ENCODE results near the gene FOCAD.

FOCAD gene

DNA sequence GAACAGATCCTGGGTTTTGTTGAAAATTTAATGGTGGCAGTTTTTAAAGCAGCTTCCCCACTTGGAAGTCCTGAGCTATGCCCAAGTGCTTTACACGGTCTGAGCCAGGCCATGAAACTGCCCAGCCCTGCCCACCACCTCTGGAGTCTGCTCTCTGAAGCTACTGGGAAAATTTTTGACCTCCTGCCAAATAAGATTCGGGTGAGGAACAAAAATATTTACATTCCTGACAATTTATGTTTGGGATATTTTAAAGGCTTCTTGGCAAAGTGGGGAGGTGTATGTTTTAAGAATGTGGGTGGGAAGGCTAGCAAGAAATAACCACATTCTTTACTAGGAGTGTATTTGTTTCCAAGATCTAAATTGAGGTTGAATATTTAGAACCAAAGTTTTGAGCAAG, 297.4 kb downstream of the FOCAD start:
- DNase-seq = no peak

GRCh38 chr9:20984506-20984905, 300.4 kb downstream of the FOCAD start:
- no peak for DNase-seq

GRCh38 chr9:20985851-20986600, 302.0 kb downstream of the FOCAD start:
- no peak for DNase-seq

DNA sequence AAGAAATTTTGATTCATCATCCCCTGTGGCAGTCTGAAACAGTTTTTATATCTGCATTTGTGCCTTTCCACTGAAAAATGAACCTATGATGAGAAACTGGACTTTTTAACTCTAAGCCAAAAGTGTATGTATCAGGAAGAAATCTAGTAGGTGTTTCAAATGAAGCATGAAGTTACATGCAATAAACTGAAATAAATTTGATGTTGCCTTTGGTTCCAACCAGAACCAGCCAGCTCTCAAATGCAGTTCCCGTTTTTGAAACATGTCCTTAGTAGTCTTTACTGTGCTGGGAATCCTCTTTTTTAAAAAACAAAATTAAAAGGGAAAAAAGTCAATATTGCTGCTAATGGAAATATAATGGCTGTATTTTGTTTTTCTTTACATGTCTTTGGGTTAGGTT, 303.5 kb downstream of the FOCAD start:
- no peak for DNase-seq

DNA sequence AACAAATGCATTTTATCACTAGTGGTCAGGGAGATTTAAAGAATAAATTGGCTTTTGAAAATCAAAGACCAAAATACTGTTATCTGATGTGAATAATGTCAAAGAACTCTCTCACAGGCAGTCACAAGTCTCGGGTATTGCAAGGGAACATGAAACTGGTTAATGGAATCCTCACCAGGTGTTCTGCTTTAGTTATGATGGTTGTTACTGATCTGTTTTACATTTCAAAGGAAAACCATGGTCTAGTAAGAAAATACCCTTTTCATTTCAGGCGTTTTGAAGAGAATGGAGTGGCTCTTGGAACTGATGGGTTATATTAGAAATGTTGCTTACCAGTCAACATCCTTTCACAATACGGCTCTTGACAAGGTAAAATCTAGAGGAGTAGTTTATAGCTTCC, 304.0 kb downstream of the FOCAD start:
- DNase-seq = no peak

DNA sequence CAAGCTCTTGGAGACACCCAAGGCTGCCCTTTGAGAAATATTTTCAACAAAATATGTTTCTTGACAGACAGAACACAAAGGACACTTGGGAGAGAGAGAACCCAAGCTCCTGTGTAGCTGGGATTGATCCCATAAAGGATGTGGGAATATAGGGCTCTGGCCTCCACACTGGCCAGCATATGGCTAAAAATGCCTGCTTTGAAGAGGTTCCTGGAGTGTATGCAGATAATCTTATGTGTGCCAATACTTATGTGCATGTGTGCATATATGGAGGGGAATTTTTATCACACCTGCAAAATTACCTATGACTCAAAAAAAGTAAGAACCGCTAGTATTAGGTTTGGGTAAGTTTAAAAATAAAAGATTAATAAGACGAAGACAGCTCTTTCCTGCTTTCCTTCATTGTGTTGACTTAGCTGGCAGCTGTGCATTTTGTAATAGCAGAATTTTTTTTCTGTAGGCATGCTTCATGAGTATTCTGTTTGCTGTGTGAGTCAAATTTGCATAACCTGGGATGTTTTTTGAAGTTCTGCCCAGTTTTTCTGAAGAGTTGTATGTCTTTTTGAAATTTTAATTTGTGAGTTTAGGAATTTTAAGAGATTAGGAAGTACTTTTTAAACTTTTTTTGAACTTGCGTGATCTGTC, 304.7 kb downstream of the FOCAD start:
- DNase-seq = no peak

DNA sequence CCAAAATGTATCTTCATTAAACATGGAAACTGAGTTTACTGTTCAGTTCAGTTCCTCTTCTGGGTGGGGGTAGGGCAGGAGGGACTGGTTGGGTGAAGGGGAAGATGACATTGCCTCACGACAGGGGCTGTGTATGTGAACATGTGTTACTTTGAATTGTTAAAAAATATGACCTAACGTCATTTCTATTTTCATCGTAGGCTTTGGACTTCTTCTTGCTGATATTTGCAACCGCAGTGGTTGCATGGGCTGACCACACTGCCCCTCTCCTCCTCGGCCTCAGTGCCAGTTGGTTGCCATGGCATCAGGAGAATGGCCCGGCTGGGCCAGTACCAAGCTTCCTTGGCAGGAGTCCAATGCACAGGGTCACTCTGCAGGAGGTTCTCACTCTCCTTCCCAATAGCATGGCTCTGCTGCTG, 305.9 kb downstream of the FOCAD start:
- DNase-seq = peak in 1 of 2 donors; percentile 42

DNA sequence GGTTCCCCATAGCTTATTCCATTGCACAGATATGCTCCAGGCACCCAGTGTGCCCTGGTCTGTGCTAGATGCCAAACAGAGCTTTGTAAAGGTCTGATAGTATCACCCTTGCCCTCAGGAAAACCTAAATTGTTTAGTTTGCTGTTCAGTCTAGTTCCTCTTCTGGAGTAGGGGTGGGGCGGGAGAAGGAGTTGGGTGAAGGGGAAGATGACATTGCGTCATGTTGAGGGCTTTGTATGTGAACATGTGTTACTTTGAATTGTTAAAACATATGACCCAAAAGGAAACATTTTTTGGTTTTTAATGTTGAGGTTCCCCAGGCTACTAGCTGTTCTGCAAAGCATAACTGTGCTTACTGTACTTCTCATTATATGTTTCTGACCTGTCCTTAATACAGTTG, 306.8 kb downstream of the FOCAD start:
- peak in 1 of 2 donors; percentile 55 for DNase-seq

GRCh38 chr9:20994486-20994885, 310.4 kb downstream of the FOCAD start:
- DNase-seq = no peak

DNA sequence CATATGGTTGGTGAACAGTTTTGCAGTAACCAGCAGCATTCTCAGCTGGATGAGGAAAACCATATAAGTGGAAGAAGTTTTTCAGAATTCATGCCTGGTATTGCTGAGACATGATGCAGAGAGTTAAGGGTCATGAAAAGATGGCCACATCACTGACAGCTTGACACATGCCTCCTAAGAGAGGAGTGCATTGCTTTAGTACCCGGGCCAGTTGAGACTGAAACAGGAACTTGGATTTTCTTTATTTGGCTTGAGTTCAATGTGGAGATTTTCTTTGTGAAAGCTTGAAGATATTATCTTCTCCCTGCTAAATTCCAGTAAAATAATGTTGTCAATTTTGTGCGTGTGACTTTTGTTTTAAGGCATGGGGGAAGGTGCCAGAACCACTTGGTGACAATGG, 311.6 kb downstream of the FOCAD start:
- DNase-seq = no peak

GRCh38 chr9:20996809-20997208, 312.8 kb downstream of the FOCAD start:
- no peak for DNase-seq

GRCh38 chr9:20997503-20998076, 313.5 kb downstream of the FOCAD start:
- DNase-seq = no peak

- DNase-seq = peak in 1 of 2 donors; percentile 43
Measured at GRCh38 chr9:21001581-21001980, 317.5 kb downstream of the FOCAD start.

DNA sequence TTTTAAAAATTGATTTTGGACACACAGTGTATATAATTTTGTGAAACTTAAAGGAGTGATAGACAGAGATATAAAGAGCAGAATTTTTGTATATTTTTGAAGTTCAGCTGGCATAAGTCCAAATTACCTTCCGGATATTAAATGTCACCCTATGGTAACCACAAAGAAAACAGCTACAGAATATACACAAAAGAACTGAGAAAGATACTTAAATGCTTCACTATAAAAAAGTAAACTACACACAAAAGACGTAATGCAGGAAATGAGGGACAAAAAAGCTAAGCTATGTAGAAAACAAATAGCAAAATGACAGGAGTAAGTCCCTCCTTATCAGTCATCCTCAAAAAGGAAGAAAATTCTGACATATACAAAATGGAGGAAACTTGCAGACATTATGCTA, 318.0 kb downstream of the FOCAD start:
- DNase-seq = peak in 1 of 2 donors; percentile 33

DNA sequence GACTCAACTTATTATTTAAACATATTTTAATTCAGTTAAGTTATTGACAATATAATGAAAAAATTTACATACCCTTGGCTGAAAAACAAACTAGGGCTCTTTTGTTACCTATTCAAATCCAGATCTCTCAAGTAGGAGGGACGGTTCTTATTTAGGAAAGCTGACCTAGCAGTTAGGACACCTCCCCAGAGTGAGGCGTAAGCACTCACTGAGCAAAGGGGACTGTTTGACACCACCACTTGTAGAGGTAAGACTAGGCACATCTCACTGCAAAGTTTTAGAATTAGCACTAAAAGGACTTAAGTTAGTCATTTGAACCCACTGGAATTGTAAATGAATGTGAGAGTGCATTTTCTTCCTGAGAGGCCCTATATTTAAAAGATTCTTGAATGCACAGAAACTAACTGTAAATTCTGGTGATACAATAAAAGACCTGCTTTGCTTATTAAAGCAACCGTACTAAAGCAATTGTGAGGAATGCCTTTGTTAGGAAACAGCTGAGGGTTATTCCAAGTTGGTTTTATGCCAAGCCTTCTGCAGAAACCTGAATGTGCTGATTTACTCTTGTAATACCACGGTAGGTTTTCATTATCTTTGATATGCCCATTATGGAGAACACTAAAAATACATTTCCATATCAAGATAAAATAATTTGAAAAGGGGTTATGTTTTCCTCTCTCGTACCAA, 331.2 kb downstream of the FOCAD start:
- no peak for DNase-seq

DNA sequence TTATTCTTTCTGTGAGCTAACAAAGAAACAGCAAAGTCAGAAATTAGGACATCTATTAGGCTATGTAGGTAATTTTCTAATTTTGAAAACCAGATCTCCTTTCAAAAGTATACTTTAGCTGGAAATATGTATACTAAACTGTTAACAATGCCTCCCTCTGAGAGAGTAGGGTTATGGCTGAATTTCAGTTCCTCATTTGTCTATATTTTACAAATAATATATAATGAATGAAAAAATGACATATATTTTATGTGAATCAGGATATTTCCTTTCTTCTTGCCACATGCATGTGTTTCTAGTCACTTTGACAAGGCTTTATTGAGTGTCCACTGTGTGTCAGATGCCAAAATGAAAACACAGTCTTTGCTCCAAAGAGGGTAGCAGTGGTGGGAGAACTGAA, 331.9 kb downstream of the FOCAD start:
- DNase-seq = no peak

DNA sequence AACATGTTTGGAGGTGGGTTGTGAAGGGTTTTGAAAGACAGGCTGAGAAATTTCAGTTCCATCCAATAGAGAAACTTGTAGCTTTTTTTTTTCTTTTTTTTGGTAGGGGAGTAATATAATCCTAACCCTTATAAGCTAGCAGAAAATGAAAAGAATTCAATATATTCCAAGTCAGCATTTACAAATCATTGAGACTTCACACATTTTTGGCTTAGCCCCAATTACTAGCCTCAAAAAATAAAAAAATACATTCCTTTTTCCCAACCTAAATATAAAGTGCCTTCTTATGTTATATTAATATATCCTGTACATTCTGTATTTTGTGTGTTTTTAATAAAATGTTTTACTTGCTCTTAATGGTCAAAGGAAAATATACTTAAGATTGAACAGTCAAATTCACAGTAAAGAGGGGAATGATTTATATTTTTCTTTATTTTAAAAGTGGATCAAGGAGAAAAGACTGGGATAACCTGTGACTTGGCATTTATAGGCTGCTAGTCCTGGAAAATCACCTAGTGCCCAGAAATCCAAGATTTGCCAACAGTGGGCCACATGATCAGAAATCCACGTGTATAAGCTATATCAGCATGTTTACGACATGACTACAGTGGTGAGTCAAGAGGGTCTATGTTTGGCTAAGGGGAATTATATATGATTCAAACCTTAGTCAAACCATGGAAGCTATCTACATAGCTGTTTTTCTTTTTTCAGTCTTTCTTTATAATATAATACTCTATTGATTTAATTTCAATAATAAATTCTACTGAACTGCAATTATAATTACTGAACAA, 332.8 kb downstream of the FOCAD start:
- DNase-seq = no peak

DNA sequence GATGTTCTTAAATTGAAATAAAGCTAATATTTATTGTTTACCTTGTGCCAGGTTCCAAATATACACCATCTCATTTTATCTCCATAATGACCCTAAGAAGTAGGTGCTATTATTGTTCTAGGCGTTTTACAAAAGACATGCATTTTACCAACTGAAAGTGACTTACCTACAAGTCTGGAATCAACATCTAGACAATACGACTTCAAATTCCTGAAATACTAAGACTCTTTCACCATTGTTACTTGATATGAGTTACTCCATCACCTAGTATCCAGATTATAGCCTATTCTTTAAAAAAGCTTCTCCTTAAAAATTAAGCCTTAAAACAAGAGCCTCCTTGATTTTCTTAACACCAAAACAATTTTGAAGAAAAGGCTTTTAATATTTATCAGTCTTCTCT, 334.1 kb downstream of the FOCAD start:
- no peak for DNase-seq

GRCh38 chr9:21023861-21024260, 339.8 kb downstream of the FOCAD start:
- no peak for DNase-seq

- no peak for DNase-seq
Measured at GRCh38 chr9:21027295-21027694, 343.2 kb downstream of the FOCAD start.

DNA sequence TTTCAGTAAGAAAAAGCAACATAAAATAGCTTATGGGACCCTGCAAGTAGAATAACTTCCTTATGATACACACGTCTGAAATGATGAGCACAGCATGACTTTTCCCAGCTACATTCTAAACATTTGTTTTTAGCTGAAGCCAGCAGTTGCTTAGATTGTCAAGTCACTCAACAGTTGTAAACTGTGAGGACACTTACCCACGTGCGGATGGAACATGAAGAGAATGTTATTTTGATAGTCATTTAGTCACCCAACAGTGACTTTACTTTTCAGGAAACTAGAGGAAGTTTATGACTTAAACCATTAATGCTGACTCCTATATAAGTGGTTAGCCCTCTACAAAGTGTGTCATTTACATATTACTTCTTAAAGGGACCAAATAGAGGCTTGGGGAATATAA, 344.4 kb downstream of the FOCAD start:
- DNase-seq = no peak

- no peak for DNase-seq
Measured at GRCh38 chr9:21029661-21030060, 345.6 kb downstream of the FOCAD start.
